ENCODE results near the gene RTTN.

DNA sequence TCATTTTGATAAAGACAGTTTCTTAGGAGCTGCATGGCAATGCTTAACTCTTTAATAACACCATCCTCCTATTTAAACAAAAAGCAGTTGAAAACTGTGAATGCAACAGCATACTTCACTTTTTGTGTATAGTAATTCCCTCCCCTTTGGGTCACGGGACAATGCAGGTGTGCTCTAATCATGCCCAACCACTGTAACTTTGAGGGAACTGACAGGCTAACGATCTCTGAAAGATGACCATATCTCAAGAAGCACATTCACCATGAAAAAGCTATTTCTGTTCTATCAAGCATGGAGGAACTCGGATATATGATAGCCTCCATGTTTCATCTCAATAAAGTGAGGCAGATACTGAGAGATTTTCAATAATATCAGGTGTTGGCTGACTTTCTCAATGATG is 176.8 kb downstream of the RTTN start:
- TF ChIP-seq POLR2A (IDR thresholded peaks at IDR 0.05; ENCODE audit: low read depth, low read length) (no peak), EZH2 (IDR thresholded peaks at IDR 0.05; ENCODE audit: borderline replicate concordance, low read depth, low read length, severe bottlenecking) (no peak), GATA2 (IDR thresholded peaks at IDR 0.05; ENCODE audit: insufficient read depth, insufficient read length, low read depth, low read length) (no peak), FOS (IDR thresholded peaks at IDR 0.05; ENCODE audit: borderline replicate concordance, insufficient read depth, low read length) (no peak), CTCF (IDR thresholded peaks at IDR 0.05; ENCODE audit: extremely low read depth in 1 of 2, insufficient read depth in 1 of 2, low read depth in 1 of 2, low read length in 2 of 2) (no peak), POLR2AphosphoS5 (IDR thresholded peaks at IDR 0.05; ENCODE audit: insufficient read depth, low read depth, low read length) (no peak), JUN (IDR thresholded peaks at IDR 0.05; ENCODE audit: borderline replicate concordance, insufficient read depth, insufficient read length, low read depth) (no peak), MAX (IDR thresholded peaks at IDR 0.05; ENCODE audit: insufficient read depth, insufficient read length) (no peak)
